ENCODE results near the gene RHBDD2.
"Not testable (repeated sequence)": the region's sequence is repeated elsewhere in the genome, so short reads cannot be mapped to it uniquely, and the experiment has no call there.

DNA sequence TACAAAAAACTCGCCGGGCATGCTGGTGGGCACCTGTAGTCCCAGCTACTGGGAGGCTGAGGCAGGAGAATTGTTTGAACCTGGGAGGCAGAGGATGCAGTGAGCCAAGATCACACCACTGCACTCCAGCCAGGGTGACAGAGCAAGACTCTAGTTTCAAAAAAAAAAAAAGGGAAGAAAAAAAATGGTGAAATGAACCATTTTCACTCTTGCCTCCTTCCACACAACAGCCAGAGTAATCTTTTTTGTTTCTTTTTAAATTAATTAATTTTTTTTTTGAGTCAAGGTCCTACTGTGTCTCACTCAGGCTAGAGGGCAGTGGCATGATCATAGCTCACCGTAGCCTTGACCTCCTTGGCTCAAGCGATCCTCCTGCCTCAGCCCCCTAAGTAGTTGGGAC, 14.6 kb upstream of the RHBDD2 start:
- not testable (repeated sequence) for TF ChIP-seq YY1 (IDR thresholded peaks at IDR 0.05; ENCODE audit: insufficient read depth, insufficient read length); ZNF274 (IDR thresholded peaks at IDR 0.05; ENCODE audit: low read depth, low read length)

Measured in NT2/D1 (cell line).